GM18868 (cell line): ENCODE measurements around the gene SORL1.

Source experiments
- ATAC-seq: cut with Tn5 transposase; IDR thresholded peaks from one replicate; pipeline ENCODE4 v1.9.1; 2021; ENCODE audit warnings: mild to moderate bottlenecking, moderate library complexity; ENCODE audit not compliant: unreplicated experiment

The SORL1 gene

DNA sequence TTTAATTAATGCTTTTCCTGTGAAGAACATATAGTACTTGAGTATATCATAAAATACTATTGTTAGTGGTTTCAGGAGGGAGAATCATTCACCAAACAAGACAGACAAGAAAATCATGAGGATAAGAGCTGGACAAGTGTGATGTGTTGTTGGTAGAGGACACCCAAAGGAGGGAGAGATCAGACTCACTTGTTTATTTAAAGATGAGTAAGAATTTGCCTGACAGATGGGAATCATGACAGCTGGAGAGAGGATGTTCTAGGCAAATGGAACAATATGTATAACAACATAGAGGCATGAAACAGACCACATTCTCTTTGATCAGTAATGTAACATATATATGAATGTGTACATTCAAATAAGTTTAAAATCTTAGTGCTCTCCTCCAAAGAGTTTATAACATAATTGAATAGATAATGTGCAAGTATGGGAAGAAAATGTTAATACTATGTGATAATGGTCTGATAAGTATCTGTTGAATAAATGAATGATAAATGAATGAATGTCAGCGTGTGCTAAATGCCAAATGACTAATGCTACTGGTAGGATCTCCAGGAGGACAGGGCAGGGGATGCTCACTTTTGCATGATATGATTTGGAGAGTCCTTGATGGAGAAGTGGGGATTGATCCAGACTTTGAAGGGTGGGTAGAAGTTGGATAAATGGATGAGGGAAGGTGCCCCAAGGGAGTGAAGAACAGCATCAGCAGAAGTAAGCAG, 229.6 kb downstream of the SORL1 start:
- ATAC-seq: no peak
